Putamen (tissue), 1 donor: ENCODE measurements around the gene POLR2J3.
"Not testable (repeated sequence)": the region's sequence is repeated elsewhere in the genome, so short reads cannot be mapped to it uniquely, and the experiment has no call there.

ENCODE experiments used
- DNase-seq: peaks from one replicate; pipeline ENCODE4 v3.0.0-alpha.2; 2016; ENCODE audit warnings: low spot score

The POLR2J3 gene

DNA sequence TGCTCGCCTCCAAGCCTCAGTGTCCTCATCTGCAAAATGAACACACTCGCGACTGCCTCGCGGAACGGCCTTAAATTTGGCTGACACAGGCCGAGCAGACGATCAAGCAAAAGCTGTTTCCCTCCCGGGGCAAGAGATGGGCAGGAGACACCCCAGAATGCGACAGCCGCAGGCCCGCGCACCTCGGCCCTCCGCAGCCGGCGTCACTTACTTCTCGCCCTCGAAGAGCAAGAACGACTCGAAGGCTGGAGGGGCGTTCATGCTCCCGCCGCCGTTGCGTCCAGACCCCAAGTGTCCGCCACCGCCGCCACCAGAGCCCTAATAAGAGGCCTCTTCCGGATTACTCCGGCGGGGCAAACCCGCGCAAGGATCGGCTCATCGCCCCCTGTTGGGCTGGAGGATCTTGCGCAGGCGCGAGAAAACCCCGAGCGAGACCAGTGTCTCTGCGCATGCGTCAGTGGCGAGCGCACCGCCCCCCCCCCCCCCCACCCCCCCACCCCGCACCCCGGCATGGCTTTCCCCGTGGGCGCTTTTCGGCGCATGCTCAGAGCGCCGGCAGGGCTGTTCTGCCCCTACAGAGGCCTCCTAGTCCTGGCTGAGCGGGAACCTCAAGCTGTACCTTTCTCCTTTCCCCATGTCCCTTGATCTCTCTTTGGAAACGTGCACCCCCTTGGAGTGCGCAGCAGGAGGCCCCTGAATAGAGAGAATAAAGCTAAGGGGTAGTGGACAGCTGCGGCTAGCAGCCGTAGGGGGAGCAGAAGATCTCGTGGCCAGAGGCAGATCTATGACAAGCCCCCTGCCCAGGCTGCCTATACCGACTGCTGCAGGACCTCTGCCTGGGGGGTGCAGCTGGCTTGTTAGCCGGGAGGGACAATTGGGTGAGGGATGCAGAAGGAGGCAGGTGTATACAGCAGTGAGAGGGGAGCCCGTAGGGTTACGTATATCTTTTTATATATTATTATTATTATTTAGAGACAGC lies at the start of gene POLR2J3:
TSS of gene POLR2J3 (minus strand) at position 323 of the 979 bp plus-strand sequence. CDS start at position 261, 62 bp downstream.
- DNase-seq, result peak; percentile 96

DNA sequence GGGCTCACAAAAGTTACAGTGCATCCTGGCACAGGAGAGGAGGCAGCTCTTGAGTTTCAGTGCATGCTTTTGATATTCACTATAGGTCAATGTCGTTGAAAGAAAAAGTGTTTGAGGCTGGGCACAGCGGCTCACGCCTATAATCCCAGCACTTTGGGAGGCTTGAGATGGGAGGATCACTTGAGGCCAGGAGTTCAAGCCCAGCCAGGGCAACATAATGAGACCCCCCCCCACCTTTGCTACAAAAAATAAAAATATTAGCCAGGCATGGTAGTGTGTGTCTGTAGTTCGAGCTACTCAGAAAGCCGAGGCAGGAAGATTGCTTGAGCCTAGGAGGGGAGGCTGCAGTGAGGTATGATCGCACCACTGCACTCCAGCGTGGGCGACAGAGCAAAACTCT lies 45.7 kb upstream of the POLR2J3 start:
- DNase-seq, result not testable (repeated sequence)

DNA sequence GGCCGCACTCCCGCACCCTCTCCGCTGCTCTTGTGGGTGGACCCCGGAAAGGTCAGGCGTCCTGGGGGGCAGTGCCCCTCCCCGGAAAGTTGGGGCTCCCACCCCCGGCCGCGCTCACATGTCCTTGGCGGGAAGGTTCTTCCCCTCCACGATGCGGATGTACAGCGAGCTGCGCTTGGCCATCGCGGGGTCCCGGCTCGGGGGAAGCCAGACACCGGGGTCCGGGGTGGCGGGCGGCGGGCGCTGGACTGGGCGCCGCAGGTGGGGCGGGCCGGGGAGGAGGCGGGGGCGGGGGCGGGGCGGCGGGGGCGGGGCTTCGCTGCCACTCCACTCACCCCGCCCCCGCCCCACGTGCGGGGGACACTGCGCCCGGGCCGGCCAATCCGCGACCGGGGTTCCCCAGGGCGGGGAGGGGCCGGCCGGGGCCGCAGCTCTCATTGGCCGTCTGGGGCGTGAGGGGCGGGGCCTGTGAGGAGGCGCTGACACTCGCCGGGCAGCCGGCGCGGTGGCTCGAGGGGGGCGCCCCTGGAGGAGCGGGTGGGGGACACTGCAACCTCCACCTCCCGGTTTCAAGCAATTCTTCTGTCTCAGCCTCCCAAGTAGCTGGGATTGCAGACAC lies 44.2 kb upstream of the POLR2J3 start, which contains the start of gene RASA4:
TSS of gene RASA4 (minus strand) at position 250 of the 619 bp plus-strand sequence. CDS start at position 183, 67 bp downstream.
- peak; percentile 23 for DNase-seq

DNA sequence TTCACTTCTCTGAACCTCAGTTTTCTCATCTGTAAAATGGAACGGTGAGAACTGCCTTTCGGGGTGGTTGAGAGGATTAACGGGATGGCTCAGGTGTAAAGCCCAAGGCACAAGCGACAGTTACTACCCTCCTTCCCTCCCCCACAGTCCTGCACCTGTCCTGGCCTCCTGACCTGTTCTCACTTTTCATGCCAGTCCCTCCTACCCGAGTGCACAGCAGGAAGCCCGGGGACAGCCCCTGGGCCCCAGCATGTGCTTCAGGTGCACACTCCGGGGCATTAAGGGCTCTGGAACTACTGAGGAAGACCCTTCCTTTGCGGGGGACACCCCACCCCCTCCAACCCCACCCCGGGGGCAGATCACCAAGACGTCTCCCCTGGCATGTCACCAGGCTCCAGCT lies 43.5 kb upstream of the POLR2J3 start:
- not testable (repeated sequence) for DNase-seq

DNA sequence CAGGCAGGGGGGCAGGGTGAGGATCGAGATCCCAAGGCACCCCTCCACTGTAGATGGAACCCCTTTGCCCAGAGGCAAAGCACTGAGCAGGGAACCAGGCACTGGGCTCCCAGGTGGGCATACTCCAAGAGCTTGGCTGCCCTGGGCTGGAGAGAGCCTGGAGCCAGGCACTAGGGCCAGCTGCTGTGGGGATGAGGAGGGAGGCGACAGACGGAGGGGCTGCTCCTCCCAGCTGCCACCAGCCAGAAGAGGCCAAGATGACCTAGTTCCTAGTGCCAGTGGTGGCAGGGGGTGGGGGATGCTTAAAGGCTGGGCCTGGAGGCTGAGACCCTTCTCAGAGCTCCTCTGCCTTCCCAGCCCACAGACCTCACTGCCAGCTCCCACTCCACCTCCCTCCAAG lies 42.5 kb upstream of the POLR2J3 start:
- not testable (repeated sequence) for DNase-seq

DNA sequence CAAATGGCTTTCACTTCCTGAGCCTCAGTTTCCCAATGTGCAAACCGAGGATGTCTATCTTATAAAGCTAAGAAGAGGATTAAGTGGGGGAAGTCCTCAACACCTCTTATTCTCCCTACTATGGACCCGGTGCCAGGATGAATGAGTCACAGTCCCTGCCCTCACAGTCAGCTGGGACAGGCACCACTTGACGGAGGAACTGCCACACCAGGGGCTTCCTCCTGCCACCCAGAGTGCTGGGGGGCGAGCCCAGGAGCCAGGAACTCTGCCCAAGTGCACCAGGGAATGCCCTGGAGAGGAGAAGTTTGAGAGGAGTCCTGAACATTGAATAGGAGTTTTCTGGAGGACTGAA lies 41.9 kb upstream of the POLR2J3 start:
- not testable (repeated sequence) for DNase-seq

DNA sequence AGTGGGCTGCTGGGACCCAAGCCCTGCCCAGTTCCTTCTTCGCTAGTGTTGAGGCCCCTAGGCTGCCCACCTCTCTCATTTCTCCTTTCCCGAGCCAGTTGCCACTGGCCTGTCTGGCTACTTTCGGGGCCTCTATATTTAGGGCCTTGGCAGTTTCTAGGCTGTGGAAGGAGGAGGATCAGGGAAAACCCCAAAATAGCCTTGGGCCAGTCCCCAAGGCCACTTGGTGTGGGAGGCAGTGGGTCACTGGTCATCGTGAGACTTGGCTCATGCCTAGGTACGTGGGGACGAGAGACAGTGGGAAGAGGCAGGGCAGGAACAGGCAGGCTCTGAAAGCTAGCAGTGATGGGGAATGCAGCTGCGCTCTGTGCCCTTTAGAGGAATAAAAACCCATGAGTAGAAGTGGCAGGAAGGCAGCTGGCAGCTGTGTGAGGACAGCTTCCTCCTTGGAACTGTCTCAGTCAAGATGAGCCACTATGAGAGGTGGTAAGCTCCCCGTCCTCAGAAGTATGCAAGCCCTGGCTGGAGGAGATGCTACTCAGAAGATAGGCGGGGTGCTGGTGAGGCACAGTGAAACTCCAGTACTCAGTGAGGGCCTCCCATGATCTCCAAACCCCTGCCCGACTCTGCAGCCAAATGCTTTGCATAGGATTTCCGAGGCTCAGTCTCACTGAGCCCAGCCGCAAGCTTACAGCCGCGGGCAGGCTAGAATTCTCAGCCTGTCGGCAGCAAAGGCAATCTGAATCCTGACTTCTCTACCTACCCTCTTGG lies 41.4 kb upstream of the POLR2J3 start:
- not testable (repeated sequence) for DNase-seq

DNA sequence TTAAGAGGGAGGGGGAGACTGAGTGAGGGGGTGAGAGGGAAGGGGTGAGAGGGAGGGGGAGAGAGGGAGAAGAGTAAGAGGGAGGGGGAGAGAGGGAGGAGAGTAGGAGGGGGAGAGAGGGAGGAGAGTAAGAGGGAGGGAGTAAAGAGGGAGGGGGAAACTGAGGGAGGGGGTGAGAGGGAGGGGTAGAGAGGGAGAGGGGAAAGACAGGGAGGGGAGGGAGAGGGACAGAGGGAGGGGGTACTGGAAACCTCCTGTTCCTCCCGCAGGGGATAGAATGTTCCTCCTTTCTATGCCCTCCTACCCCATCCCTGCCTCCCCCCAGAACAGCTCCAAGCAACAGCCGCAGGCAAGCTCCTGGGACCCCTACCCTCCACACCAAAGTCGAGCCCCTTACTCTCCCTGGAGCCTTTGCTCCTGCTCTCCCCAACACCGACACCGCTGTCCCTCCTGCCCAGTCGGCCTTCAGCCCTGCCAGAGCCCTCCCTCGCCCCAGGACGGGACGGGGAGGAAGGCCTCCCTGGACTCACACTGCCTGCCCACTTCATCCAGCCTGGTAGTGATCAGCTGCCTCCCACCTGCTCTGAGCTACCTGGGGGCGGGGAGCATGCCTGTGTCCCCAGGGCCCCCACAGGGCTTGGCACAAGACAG lies 39.4 kb upstream of the POLR2J3 start:
- peak; percentile 7 for DNase-seq

DNA sequence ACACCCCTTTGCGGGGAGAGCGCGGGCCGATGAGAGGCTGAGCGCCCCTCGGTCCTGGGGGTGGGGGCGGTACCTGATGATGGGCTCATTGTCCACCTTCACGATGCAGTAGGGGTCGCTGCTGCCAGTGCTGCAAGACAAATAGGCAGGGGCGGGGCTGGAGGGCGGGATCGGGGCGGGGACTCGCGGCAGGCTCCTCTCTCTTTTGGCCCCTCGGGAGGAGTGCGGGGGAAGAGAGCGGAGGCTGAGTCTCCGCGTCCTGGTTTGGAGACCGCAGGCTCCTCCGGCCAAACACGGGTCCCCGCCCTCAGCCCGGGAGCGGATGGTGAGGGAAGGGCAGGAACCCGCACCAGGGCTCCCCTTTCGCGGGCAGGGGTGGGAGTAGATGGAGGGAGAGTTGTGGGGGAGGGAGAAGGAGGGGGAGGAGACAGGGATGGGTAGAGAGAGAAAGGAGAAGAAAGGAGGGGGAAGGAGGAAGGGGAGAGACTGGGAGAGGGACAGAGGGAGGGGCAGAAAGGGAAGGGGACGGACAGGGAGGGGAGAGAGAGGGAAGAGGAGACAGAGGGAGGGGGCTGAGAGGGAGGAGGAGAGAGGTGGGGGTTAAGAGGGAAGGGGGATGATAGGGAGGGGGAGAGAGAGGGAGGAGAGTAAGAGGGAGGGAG lies 38.8 kb upstream of the POLR2J3 start:
- DNase-seq, result not testable (repeated sequence)

DNA sequence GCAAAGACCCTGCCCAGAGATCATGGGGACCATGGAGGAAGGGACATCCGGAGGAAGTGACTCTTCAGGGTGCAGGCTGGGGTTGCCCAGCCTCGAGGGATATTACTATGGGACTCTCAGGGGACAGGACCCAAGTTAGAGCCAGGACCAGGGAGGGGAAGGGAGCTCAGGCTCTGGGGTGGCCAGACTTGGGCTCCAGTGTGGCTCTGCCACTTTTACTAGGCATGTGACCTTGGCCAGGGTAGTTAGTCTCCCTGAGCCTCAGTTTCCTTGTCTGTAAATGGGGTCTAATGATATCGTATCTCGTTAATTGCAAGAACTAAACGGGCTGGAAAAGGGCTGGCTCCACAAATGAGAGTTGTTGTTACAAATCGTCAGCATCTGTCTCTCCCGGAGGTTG lies 38.1 kb upstream of the POLR2J3 start:
- not testable (repeated sequence) for DNase-seq

DNA sequence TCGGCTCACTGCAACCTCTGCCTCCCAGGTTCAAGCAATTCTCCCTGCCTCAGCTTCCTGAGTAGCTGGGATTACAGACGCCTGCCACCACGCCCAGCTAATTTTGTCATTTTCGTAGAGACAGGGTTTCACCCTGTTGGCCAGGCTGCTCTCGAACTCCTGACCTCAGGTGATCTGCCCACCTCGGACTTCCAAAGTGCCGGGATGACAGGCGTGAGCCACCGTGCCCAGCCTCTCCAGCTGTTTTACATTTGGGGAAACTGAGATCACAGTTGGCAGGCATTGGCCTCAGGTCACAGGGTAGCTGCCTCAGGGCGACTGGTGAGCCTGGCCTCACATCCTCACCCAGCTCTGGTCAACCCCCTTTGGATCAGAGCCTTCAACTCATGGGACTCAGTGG lies 37.4 kb upstream of the POLR2J3 start:
- DNase-seq, result not testable (repeated sequence)

DNA sequence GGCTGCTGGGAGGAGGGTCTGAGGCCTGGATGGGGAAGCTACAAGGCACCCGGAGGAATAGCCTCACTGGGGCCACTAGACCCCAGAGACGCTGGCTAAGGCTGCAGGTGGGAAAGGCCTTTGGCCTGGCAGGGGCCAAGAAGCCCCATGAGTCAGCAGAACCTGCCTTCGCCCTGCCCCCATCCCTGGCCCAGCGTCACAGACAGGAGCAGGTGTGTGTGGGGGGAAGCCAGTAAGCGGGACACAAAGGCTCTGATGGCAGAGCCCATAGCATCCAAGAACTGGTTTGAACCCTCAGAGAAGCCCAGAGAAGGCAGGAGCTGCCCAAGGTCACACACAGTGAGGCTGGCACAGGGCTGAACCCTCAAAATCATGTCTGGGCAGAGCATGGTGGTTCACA lies 34.5 kb upstream of the POLR2J3 start:
- DNase-seq, result not testable (repeated sequence)

DNA sequence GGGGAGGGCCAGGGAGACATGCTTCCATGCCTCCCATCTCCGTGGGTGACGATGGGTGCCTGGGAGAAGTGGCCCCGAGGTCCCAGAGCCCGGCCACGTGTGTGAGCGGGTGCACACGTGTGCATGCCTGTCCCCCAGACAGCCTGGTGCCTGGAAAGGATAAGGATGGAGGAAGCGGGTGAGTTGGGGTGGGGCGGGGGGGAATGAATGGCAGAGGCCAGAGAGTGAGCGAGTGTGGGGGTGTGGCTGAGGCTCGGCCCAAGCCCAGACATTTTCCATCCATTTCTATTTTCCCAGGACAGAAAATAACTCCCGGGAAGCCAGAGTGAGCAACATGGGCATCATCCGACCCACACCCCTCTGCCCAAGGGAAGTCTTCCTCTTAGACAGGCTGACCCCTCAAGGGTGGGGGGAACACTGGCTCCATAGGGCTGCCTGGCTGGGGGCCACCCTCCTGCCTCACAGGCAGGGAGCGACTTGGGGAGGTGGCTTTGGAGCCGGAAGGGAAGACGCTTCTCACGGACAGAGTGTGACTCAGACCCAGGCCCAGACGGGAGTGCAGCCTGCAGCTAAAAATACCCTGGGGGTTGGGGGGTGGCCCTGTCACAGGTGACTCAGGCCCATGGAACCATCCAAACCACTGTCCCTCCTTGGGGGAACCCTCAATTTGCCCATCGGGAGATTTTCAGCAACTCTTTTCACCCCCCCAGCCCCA lies 32.2 kb upstream of the POLR2J3 start:
- not testable (repeated sequence) for DNase-seq

DNA sequence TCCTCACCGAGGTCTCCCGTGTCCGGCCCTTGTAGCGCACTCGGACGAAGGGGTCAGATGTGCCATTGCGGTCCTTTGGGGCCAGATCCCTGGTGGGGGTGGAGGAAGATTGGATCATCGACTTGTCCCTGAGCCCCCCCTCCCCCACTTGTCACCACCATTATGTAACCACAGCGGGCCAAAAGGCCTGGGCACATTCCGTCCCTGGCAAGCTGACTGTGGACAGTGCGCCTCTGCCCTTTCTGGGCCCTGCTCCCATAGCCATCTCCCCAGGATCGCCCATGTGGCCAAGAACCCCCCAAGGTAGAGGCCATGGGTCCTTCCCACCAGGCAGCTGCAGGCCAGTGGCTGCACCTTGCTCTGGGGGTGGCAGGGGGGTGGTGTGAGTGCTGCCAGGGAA lies 29.9 kb upstream of the POLR2J3 start:
- DNase-seq, result not testable (repeated sequence)

DNA sequence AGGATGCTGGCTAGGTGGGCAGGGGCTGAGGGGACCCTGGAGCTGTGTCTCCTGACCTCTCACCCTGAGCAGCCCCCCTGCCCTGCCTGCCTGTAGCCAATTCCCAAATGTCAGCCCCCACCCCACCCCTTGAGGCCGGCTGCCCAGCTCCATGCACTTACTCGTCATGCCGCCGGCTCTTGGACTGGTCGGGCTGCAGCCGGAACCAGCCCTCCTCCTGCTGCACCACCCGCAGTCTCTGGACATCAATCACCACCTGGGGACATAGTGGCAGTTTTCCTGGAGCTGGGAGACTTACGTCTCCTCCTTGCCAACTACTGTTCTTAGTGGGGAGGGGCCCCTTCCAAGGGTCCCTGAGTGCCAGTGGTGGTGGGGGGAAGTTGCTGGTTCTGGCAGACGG lies 27.3 kb upstream of the POLR2J3 start:
- not testable (repeated sequence) for DNase-seq

DNA sequence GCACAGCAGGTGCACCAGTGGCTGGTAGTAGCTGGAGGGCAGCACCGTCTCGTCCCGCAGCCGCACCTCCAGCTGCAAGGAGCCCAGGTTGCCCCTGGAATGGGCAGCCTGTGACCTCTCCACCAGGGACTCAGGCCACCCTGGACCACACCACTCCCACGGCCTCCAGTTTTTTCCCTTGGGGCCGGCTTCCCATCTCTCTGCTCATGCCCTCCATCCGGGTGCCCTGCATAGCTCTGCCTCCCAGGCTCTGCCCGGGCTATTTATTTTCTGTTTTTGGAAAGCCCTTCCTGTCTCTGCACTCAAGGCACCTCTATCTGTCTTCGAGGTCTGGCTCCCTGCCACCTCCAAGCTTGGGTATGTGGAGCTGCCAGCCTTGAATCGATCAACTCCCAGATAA lies 23.7 kb upstream of the POLR2J3 start:
- not testable (repeated sequence) for DNase-seq

DNA sequence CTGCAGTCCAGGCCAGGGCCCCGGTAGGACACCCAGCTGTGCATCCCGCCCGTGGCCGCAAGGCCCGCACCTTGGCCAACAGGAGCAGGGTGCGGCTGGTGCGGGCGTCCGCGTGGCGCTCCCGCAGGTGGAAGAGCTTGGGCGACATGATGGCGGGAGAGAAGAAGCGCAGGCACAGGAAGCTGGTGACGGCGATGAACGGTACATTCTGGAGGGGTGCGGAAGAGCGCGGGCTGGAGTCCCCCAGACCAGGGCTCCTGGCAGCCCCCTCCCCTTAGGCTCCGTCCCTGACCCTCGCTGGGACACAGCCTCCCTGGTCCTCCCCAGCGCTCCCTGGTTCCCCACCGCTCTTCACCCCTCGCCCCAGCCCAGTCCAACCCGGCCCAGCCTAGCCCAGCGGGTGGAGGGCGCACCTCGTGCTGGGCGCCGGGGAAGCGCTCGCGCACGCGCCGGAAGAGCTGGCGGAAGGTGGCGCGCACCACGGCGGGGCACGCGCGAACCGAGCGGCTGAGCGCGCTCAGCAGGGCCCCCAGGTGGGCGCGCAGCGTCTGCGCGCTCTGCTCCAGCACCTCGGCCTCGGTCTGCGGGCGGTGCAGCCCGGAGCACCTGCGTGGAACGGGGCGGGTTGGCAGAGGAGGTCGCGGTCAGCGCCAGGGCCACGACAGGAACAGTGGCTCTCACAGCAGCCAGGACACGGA lies 21.4 kb upstream of the POLR2J3 start:
- DNase-seq, result not testable (repeated sequence)

DNA sequence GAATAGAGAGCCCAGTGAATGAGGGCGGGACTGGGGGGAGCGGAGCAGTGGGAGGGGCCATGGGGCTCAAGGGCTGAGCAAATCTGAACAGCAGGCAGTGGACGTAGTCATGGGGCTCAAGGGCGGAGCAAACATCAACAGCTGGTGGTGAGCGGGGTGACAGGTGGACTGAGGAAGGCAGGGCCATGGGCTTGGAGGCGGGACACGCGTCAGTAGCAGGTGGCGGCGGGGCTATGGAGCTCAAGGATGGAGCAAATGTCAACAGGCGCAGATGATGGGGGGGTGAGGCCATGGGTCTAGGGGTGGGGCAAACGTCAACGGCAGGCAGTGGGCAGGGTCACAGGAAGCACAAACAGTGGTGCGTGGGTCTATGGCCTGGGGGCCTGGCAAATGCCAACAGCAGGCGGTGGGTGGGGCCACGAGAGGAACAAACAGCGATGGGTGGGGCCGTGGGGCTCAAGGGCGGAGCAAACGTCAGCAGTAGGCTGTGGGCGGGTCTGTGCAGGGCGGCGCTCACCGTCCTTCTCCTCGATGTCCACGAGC lies 20.2 kb upstream of the POLR2J3 start:
- not testable (repeated sequence) for DNase-seq

DNA sequence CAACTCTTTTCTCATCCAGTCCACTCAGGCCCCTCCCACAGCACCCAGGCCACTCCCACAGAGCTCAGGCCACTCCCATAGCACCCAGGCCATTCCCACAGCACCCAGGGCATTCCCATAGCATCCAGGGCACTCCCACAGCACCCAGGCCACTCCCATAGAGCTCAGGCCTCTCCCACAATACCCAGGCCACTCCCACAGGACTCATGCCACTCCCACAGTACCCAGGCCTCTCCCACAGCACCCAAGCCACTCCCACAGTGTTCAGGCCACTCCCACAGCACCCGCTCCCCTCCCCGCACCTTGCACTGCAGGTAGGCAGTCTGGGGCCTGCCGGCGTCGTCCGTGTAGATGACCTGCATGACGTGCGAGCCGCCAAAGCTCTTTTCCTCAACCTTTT lies 17.5 kb upstream of the POLR2J3 start:
- not testable (repeated sequence) for DNase-seq
